ENCODE data around the gene LMOD3.

The LMOD3 gene

DNA sequence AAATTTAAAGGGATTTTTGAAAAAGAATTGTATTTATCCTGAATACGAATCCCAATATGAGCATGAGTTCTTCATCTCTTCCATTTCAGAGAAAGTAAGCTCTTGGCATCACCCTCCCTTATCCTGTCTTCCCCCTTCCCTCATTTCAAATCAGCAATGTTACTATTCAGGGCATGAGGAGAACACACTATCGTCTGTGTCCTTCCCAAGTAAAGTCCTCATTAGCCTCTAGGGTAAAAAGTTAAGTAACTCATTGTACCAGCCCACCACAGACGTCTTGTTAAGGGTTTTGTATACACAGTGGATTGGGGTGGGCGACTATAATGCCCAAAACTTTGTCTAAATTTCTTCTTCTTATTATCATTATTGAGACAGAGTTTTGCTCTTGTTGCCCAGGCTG lies 22.8 kb downstream of the LMOD3 start:
- no peak overlapping the region for H3K4me3 ChIP-seq (ENCODE audit: insufficient read depth, low read depth, low read length, poor library complexity, severe bottlenecking)
- peaks cover 30% of the 10 kb centered on the region for H3K4me1 ChIP-seq (ENCODE audit: control insufficient read depth, insufficient read depth, low read length, poor library complexity, severe bottlenecking)
- no peak for DNase-seq
- H3K27me3 ChIP-seq (replicated peaks; ENCODE audit: control insufficient read depth, insufficient read depth, low read length, poor library complexity, severe bottlenecking) = no peaks in the 10 kb centered on the region
- no peak overlapping the region for H3K27ac ChIP-seq (ENCODE audit: insufficient read depth, low read length, poor library complexity, severe bottlenecking)
- H3K9me3 ChIP-seq (ENCODE audit: control insufficient read depth, low read length) = no peaks in the 10 kb centered on the region
- peaks cover 24% of the 10 kb centered on the region for H3K36me3 ChIP-seq (ENCODE audit: control insufficient read depth, insufficient read depth, low read length)

DNA sequence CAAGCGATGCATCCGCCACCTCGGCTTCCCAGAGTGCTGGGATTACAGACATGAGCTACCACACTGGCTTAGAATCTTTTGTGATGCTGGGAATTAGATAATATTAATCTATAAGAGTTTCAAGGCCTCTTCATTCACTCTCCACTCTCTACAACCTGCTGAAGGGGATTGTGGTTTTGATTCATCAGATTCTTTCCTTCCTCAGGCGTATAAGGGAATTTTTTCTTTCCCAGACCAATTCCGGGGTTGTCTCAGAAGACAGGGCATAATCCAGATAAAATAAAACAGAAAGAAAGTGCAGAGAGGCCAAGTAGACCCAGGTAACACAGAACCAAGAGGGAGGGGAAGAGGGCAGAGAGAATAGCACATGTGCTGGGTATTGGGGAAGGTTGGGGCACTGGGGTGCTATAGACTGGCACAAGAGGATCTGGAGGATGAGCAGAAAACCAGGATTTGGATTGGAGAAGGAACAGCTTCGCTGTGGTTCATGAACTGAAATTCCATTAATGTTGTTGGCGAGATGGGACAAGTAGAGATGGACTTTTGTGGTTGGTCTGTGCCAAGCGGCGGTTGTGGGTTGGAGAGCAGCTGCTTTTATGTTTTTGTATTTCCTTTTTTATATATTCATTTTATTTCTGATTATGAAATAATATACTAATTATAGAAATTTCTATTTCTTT lies 24.8 kb downstream of the LMOD3 start:
- Histone ChIP-seq H3K4me1 (ENCODE audit: control insufficient read depth, insufficient read depth, low read length, poor library complexity, severe bottlenecking) (peaks cover 50% of the 10 kb centered on the region), H3K27ac (ENCODE audit: insufficient read depth, low read length, poor library complexity, severe bottlenecking) (peak overlapping the region; percentile 50), H3K36me3 (ENCODE audit: control insufficient read depth, insufficient read depth, low read length) (peaks cover 10% of the 10 kb centered on the region), H3K27me3 (replicated peaks; ENCODE audit: control insufficient read depth, insufficient read depth, low read length, poor library complexity, severe bottlenecking) (no peaks in the 10 kb centered on the region), H3K9me3 (ENCODE audit: control insufficient read depth, low read length) (no peaks in the 10 kb centered on the region), H3K4me3 (ENCODE audit: insufficient read depth, low read depth, low read length, poor library complexity, severe bottlenecking) (no peak overlapping the region)
- DNase-seq = no peak

DNA sequence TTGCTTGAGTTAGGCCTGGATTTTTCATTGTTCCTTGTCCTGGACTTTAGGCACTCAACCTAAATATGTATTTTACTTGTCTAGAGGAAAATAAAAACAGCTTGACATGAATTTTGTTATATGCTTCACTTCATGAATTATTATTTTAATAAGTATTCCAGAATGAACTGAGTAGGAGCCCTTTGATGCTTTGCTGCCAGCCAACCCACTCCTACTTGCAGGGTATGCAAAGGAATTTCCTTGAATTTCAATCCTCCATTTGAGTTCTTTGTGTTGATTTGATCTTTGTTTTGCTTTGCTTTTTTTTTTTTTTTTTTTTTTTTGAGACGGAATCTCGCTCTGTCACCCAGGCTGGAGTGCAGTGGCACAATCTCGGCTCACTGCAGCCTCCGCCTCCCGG lies 26.1 kb downstream of the LMOD3 start:
- Histone ChIP-seq H3K36me3 (ENCODE audit: control insufficient read depth, insufficient read depth, low read length) (no peaks in the 10 kb centered on the region), H3K4me3 (ENCODE audit: insufficient read depth, low read depth, low read length, poor library complexity, severe bottlenecking) (peak overlapping the region; percentile 1), H3K9me3 (ENCODE audit: control insufficient read depth, low read length) (no peaks in the 10 kb centered on the region), H3K4me1 (ENCODE audit: control insufficient read depth, insufficient read depth, low read length, poor library complexity, severe bottlenecking) (peaks cover 60% of the 10 kb centered on the region), H3K27ac (ENCODE audit: insufficient read depth, low read length, poor library complexity, severe bottlenecking) (peak overlapping the region; percentile 66), H3K27me3 (replicated peaks; ENCODE audit: control insufficient read depth, insufficient read depth, low read length, poor library complexity, severe bottlenecking) (no peaks in the 10 kb centered on the region)
- DNase-seq = no peak

DNA sequence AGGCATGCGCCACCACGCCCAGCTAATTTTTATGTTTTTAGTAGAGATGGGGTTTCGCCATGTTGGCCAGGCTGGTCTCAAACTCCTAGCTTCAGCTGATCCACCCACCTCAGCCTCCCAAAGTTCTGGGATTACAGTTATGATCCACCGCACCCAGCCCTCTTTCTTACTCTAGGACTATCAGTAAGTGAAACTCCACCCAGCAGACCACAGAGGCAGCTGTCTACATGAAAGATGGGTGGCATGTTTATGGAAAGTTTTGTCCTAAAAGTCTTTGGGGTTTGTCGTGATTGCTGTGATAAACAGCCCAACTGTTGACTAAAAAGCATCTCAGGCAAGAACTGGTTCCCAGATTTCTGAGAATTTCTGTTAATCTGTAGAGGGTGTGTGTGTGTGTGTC lies 26.8 kb downstream of the LMOD3 start:
- Histone ChIP-seq H3K9me3 (ENCODE audit: control insufficient read depth, low read length) (no peaks in the 10 kb centered on the region), H3K4me3 (ENCODE audit: insufficient read depth, low read depth, low read length, poor library complexity, severe bottlenecking) (peak overlapping the region; percentile 1), H3K27ac (ENCODE audit: insufficient read depth, low read length, poor library complexity, severe bottlenecking) (peak overlapping the region; percentile 66), H3K27me3 (replicated peaks; ENCODE audit: control insufficient read depth, insufficient read depth, low read length, poor library complexity, severe bottlenecking) (no peaks in the 10 kb centered on the region), H3K36me3 (ENCODE audit: control insufficient read depth, insufficient read depth, low read length) (no peaks in the 10 kb centered on the region), H3K4me1 (ENCODE audit: control insufficient read depth, insufficient read depth, low read length, poor library complexity, severe bottlenecking) (peaks cover 66% of the 10 kb centered on the region)
- no peak for DNase-seq

DNA sequence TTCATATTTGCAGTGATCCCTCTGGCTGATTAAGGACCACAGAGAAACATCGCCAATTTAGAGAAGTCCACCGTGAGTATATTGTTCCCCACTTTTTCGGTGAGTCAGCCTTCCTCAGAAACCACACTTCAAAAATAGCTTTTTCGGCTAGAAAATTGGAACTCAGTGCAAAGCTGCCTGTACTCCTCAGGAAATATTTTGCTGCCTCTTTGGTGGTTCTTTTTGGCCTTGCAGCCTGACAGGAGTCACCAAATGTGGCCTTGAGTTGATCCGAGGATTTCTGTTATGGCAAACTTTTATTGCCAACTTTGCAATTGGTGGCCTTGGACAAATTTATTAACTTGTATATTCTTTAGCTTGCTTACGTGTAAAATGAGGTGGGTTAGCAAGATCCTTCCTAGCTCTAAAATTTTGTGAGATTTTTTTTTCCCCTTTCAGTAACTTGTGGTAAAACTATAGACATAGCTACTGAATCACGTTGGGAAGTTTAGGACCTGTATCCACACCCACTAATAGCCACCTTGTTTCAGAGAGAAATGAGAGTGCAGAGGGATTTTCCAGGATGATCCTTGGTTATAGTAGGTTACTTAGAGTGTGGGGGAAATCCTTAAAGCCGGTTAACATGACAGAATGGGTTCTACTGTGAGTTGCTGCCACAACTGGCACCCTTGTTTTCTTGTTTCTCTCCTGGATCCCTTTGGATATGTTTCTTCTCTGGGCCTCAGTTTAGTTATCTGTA lies 27.8 kb downstream of the LMOD3 start:
- peaks cover 75% of the 10 kb centered on the region for H3K4me1 ChIP-seq (ENCODE audit: control insufficient read depth, insufficient read depth, low read length, poor library complexity, severe bottlenecking)
- peaks cover 6% of the 10 kb centered on the region for H3K36me3 ChIP-seq (ENCODE audit: control insufficient read depth, insufficient read depth, low read length)
- H3K9me3 ChIP-seq (ENCODE audit: control insufficient read depth, low read length) = no peaks in the 10 kb centered on the region
- no peaks in the 10 kb centered on the region for H3K27me3 ChIP-seq (replicated peaks; ENCODE audit: control insufficient read depth, insufficient read depth, low read length, poor library complexity, severe bottlenecking)
- DNase-seq = no peak
- peak overlapping the region; percentile 73 for H3K27ac ChIP-seq (ENCODE audit: insufficient read depth, low read length, poor library complexity, severe bottlenecking)
- peak overlapping the region; percentile 9 for H3K4me3 ChIP-seq (ENCODE audit: insufficient read depth, low read depth, low read length, poor library complexity, severe bottlenecking)

DNA sequence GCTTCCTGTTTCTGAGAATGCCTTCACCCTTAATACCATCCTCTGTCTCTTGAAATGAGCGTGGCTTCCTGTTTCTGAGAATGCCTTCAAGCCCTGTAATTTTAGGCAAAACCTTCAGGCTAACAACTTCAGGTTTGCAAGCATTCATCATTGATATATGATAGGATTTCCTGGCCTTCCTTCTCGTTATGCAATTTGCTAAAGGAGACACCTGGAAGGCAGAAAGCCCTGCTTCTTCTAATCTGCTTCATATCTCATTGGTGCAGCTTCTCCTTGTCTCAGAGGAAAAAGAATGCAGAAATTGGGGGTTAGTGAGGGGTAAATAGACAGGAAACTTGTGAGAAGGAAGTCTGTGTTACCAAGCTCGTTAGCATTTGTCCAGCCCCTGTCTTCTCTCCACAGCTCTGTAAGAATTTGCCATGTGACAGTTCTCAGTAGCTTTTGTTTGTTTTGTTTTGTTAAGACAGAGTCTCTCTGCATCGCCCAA lies 30.3 kb downstream of the LMOD3 start:
- Histone ChIP-seq H3K36me3 (ENCODE audit: control insufficient read depth, insufficient read depth, low read length) (peaks cover 7% of the 10 kb centered on the region), H3K4me3 (ENCODE audit: insufficient read depth, low read depth, low read length, poor library complexity, severe bottlenecking) (peak overlapping the region; percentile 30), H3K27ac (ENCODE audit: insufficient read depth, low read length, poor library complexity, severe bottlenecking) (peak overlapping the region; percentile 73), H3K27me3 (replicated peaks; ENCODE audit: control insufficient read depth, insufficient read depth, low read length, poor library complexity, severe bottlenecking) (no peaks in the 10 kb centered on the region), H3K9me3 (ENCODE audit: control insufficient read depth, low read length) (no peaks in the 10 kb centered on the region), H3K4me1 (ENCODE audit: control insufficient read depth, insufficient read depth, low read length, poor library complexity, severe bottlenecking) (peaks cover 91% of the 10 kb centered on the region)
- no peak for DNase-seq

DNA sequence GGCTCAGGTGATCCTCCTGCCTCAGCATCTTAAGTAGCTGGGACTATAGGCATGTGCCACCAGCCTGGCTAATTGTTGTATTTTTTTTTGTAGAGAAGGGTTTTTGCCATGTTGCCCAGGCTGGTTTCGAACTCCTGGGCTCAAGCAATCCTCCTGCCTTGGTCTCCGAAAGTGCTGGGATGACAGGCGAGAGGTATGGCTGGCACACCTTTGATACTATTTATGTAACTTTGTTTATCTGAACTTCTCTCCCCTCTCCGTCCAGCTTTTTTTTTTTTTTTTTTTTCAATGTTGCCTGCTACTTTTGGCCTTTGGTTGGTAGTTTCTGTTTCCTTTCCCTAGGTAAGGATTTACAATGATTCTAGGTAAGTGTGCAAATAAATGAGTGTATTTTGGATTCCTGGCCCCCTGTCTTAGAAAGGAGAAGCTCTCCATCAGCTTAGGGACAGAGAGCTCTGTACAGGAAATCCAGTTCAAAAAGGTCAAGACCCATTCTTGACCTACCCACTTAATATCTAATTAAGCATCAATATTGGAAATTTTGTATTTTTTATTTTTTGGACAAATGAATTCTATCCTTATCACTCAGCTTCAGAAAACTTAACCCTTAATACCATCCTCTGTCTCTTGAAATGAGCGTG lies 30.9 kb downstream of the LMOD3 start:
- no peaks in the 10 kb centered on the region for H3K27me3 ChIP-seq (replicated peaks; ENCODE audit: control insufficient read depth, insufficient read depth, low read length, poor library complexity, severe bottlenecking)
- peak overlapping the region; percentile 30 for H3K4me3 ChIP-seq (ENCODE audit: insufficient read depth, low read depth, low read length, poor library complexity, severe bottlenecking)
- H3K36me3 ChIP-seq (ENCODE audit: control insufficient read depth, insufficient read depth, low read length) = peaks cover 7% of the 10 kb centered on the region
- no peak for DNase-seq
- peaks cover 86% of the 10 kb centered on the region for H3K4me1 ChIP-seq (ENCODE audit: control insufficient read depth, insufficient read depth, low read length, poor library complexity, severe bottlenecking)
- H3K27ac ChIP-seq (ENCODE audit: insufficient read depth, low read length, poor library complexity, severe bottlenecking) = peak overlapping the region; percentile 73
- no peaks in the 10 kb centered on the region for H3K9me3 ChIP-seq (ENCODE audit: control insufficient read depth, low read length)

DNA sequence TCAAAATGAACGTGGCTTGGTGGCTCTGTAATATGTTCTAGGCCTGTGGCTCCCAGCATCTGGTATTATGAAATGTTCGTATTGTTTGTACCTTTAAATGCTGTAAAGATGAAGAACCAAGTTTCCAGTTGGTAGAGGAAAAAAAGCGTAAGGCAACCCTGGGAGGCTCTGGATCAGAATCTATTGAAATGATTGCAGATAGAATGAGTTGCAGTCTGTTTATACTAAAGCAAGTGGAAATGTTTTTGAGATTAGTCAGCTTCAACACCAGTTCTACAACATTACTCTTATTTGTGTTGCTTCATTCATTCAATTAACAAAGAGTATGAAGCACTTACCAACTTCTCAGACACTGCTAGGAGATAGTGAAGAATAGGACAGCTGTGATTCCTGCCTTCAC lies 32.4 kb downstream of the LMOD3 start:
- H3K4me1 ChIP-seq (ENCODE audit: control insufficient read depth, insufficient read depth, low read length, poor library complexity, severe bottlenecking) = peaks cover 72% of the 10 kb centered on the region
- H3K9me3 ChIP-seq (ENCODE audit: control insufficient read depth, low read length) = no peaks in the 10 kb centered on the region
- no peaks in the 10 kb centered on the region for H3K27me3 ChIP-seq (replicated peaks; ENCODE audit: control insufficient read depth, insufficient read depth, low read length, poor library complexity, severe bottlenecking)
- peak overlapping the region; percentile 89 for H3K27ac ChIP-seq (ENCODE audit: insufficient read depth, low read length, poor library complexity, severe bottlenecking)
- DNase-seq = no peak
- H3K36me3 ChIP-seq (ENCODE audit: control insufficient read depth, insufficient read depth, low read length) = peaks cover 7% of the 10 kb centered on the region
- H3K4me3 ChIP-seq (ENCODE audit: insufficient read depth, low read depth, low read length, poor library complexity, severe bottlenecking) = peak overlapping the region; percentile 31

DNA sequence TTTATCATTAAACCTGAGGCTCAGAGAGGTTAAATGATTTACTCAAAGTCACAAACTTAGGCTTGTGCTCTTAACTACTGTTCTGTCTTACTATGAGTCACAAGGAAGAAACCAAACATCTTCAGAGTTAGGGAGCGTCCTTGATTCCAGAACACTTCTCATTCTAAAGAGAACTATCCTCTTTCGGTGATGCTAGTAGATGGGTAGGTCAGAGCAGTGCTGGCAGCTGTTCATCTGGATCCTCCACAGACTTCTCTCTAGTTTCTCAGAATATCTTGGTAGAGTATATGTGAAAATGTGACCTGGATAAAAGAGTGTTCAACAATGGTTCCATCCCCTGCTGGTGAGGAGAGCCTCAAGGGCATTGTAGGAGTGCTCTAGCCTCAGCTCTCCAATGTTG lies 34.3 kb downstream of the LMOD3 start:
- H3K27me3 ChIP-seq (replicated peaks; ENCODE audit: control insufficient read depth, insufficient read depth, low read length, poor library complexity, severe bottlenecking) = no peaks in the 10 kb centered on the region
- DNase-seq = no peak
- H3K4me3 ChIP-seq (ENCODE audit: insufficient read depth, low read depth, low read length, poor library complexity, severe bottlenecking) = peak overlapping the region; percentile 89
- H3K4me1 ChIP-seq (ENCODE audit: control insufficient read depth, insufficient read depth, low read length, poor library complexity, severe bottlenecking) = peaks cover 67% of the 10 kb centered on the region
- peak overlapping the region; percentile 89 for H3K27ac ChIP-seq (ENCODE audit: insufficient read depth, low read length, poor library complexity, severe bottlenecking)
- H3K36me3 ChIP-seq (ENCODE audit: control insufficient read depth, insufficient read depth, low read length) = peaks cover 7% of the 10 kb centered on the region
- H3K9me3 ChIP-seq (ENCODE audit: control insufficient read depth, low read length) = no peaks in the 10 kb centered on the region

Data from effector memory CD4-positive, alpha-beta T cell (primary cell).